Right atrium auricular region (tissue), 2 donors: Measurements from ENCODE around the gene VPS51. TPM values are rescaled to one million over a fixed set of nuclear protein-coding genes. Genes with fewer than 3 reads are reported as not detected.

ENCODE experiments used
- DNase-seq: peaks from one replicate; pipeline ENCODE4 v3.0.0-alpha.2; 2019; ENCODE audit warnings: low spot score
- H3K27ac ChIP-seq, 2 donors: fragments of 200-600 bp; sonication (generic); 1 replicate in 1 of 2; 2 replicates in 1 of 2; pipeline ENCODE4 v1.5.1; 2016 to 2019
- H3K27me3 ChIP-seq, 2 donors: fragments of 200-600 bp; sonication (generic); one replicate each; pipeline versions ENCODE4 v1.5.1 to v1.6.0; 2017 to 2019
- H3K36me3 ChIP-seq: fragments of 200-600 bp; sonication (generic); one replicate; pipeline ENCODE4 v1.5.1; 2016
- H3K4me1 ChIP-seq, 2 donors: fragments of 200-600 bp; sonication (generic); one replicate each; pipeline versions ENCODE4 v1.5.1 to v1.6.0; 2017 to 2019
- H3K4me3 ChIP-seq, 2 donors: fragments of 200-600 bp; sonication (generic); 1 replicate in 1 of 2; 2 replicates in 1 of 2; pipeline ENCODE4 v1.5.1; 2017 to 2019; ENCODE audit warnings: mild to moderate bottlenecking in 1 of 2, moderate library complexity in 1 of 2
- H3K9me3 ChIP-seq, 2 donors: fragments of 200-600 bp; sonication (generic); one replicate each; pipeline ENCODE4 v1.5.1; 2019
- CTCF ChIP-seq, 2 donors: fragments of 200-600 bp; sonication (generic); IDR thresholded peaks; one replicate each; pipeline ENCODE4 v1.5.1; 2019; ENCODE audit warnings: antibody characterized with exemption in 2 of 2
- total RNA-seq, 2 donors: library from RNA; depleted of rRNA; stranded (reverse); fragments of >200 nt; gene quantifications; one replicate each; pipeline ENCODE4 v1.1.0, GENCODE V29; 2016

The VPS51 gene
- total RNA-seq, 2 donors from 2014 or later = 98.5 to 147 TPM

- Histone ChIP-seq H3K9me3 (no peaks in the 10 kb centered on the region), H3K27ac (peak overlapping the region; percentile 91 to 92), H3K36me3 (peaks cover 47% of the 10 kb centered on the region), H3K27me3 (no peaks in the 10 kb centered on the region), H3K4me1 (peaks cover 0 to 44% of the 10 kb centered on the region in 2 donors), H3K4me3 (peak overlapping the region; percentile 85 to 96)
- no peak for TF ChIP-seq CTCF (IDR thresholded peaks at IDR 0.05)
- no peak for DNase-seq
Observed at GRCh38 chr11:65120831-65121230, 24.8 kb downstream of the VPS51 start.

- H3K4me3 ChIP-seq = peak overlapping the region; percentile 85 to 96
- peaks cover 0 to 37% of the 10 kb centered on the region in 2 donors for H3K4me1 ChIP-seq
- H3K27ac ChIP-seq = peak overlapping the region; percentile 91 to 92
- DNase-seq = no peak
- no peaks in the 10 kb centered on the region for H3K9me3 ChIP-seq
- no peak for TF ChIP-seq CTCF (IDR thresholded peaks at IDR 0.05)
- H3K27me3 ChIP-seq = no peaks in the 10 kb centered on the region
- H3K36me3 ChIP-seq = peaks cover 51% of the 10 kb centered on the region
Observed at GRCh38 chr11:65121447-65121864, 25.4 kb downstream of the VPS51 start.

- H3K4me3 ChIP-seq = peak within 1 kb of the TSS; percentile 85 to 96
- H3K36me3 ChIP-seq = peaks cover 57% of the 10 kb centered on the region
- no peak for TF ChIP-seq CTCF (IDR thresholded peaks at IDR 0.05)
- peak within 1 kb of the TSS; percentile 91 to 92 for H3K27ac ChIP-seq
- H3K4me1 ChIP-seq = peaks cover 0 to 31% of the 10 kb centered on the region in 2 donors
- H3K9me3 ChIP-seq = no peaks in the 10 kb centered on the region
- no peaks in the 10 kb centered on the region for H3K27me3 ChIP-seq
- peak; percentile 98 for DNase-seq
Observed at GRCh38 chr11:65121865-65122696, 26.1 kb downstream of the VPS51 start, which contains the start of the genes FAU and MRPL49. Gene FAU, minus strand, starts transcription at chr11:65122134. Its CDS starts 321 bp downstream, at chr11:65121813. Gene MRPL49, plus strand, starts transcription at chr11:65122321. Its CDS starts 26 bp downstream, at chr11:65122347.

GRCh38 chr11:65124480-65125196 is 28.6 kb downstream of the VPS51 start:
- H3K4me3 ChIP-seq = no peak overlapping the region
- no peak for TF ChIP-seq CTCF (IDR thresholded peaks at IDR 0.05)
- no peaks in the 10 kb centered on the region for H3K27me3 ChIP-seq
- H3K36me3 ChIP-seq = peaks cover 65% of the 10 kb centered on the region
- no peak overlapping the region for H3K27ac ChIP-seq
- H3K9me3 ChIP-seq = no peaks in the 10 kb centered on the region
- peaks cover 0 to 23% of the 10 kb centered on the region in 2 donors for H3K4me1 ChIP-seq
- DNase-seq = no peak

- TF ChIP-seq CTCF (IDR thresholded peaks at IDR 0.05) = no peak
- no peak overlapping the region for H3K27ac ChIP-seq
- peaks cover 66% of the 10 kb centered on the region for H3K36me3 ChIP-seq
- peaks cover 0 to 23% of the 10 kb centered on the region in 2 donors for H3K4me1 ChIP-seq
- H3K9me3 ChIP-seq = no peaks in the 10 kb centered on the region
- DNase-seq = no peak
- H3K27me3 ChIP-seq = no peaks in the 10 kb centered on the region
- H3K4me3 ChIP-seq = no peak overlapping the region
Observed at GRCh38 chr11:65125197-65126056, 29.4 kb downstream of the VPS51 start.
